Measurements from ENCODE around the gene COMMD7.
A peak's percentile ranks its signal among the peaks of the same experiment; 100 is the strongest.
"Not testable (repeated sequence)": the region's sequence is repeated elsewhere in the genome, so short reads cannot be mapped to it uniquely, and the experiment has no call there.

COMMD7 gene

DNA sequence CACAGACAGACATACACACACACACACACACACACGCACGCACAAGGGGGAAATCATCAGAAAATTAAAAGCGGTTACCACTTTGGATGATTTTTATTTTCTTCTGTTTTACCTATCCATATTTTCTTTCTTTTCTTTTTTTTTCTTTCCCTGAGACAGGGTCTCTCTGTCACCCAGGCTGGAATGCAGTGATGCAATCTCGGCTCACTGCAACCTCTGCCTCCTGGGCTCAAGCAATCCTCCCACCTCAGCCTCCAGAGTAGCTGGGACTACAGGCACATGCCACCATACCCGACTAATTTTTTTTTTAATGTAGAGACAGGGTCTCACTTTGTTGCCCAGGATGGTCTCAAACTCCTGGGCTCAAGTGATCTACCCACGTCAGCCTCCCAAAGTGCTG is 14.8 kb downstream of the COMMD7 start:
- DNase-seq: not testable (repeated sequence)

DNA sequence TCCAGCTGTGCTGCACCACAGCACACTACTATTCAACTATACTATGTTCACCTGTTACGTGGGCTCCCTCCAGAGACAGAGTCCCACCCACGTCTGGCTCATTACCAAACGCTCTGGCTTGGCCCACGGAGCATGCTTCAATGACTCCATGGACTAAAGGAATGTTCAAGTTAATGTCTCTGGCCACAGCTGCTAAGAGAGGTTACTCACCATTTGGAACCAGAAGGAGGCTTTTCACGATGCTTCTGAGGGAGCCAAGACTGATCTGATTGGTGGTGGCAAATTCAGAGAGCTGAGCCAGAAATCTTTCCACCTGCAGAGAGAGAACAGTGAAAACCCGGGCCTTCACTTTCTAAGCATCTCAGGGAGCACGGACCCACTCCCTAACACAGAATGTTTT is 15.6 kb downstream of the COMMD7 start:
- no peak for DNase-seq

DNA sequence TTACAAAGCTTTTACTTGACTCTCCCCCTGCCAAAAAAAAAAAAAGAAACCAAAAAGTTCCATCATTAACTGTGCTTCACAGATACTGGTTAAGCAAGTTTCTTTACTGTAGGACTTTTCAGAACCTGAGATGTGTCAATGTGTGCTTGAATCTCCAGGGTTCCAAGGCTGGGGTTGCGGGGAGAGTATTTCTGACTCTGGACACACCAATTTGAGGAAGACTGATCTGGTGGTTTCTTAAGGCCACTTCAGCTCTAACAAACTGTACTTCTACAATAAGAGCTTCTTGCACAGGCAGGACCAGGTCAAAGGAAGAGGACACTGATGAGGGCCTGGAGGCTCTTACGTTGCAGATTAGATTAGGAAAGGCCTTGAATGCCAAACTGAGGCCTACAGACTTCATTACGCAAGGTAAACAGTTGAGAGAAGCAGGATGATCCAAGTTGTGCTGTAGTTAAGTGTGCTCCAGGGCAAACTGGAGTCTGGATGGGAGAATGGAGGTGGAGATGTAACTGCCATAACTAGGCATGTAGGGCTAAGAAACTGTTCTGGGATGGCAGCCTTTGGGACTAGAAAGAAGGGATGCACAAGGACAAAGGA is 24.4 kb downstream of the COMMD7 start:
- DNase-seq: no peak

DNA sequence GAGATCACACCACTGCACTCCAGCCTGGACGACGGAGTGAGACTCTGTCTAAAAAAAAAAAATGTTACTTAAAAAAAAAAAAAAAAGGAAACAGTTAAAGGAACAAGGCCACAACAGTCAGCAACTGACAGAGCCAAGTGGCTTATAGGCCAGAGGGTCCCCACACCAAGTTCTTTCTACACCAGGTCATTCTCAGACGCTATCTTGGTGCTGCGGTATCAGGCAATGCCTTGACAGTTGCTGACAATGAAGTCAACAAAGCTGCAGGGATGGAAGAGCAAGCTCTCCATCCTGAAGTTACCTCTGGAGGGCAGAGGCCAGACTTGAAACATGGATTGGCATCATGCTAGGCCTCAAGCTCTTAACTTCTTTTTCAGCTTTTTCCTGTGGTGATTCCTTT is 31.9 kb downstream of the COMMD7 start:
- DNase-seq: no peak

DNA sequence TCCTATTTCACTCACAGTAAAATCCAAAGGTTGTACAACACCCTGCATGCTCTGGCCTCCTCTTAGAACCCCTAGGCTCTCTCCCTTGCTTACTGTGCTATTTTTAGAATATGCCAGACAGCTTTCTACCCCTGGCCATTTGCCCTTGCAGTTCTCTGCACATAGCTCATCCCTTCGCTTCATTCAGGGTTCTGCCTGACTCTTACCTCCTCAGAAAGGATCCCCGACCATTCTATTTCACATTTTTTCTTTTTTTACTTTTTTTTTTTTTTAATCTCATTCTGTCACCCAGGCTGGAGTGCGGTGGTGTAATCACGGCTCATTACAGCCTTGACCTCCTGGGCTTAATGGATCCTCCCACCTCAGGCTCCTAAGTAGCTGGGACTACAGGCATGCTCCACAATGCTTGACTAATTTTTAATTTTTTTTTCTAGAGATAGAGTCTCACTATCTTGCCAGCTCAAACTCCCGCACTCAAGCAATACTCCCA is 33.6 kb downstream of the COMMD7 start:
- no peak for DNase-seq

DNA sequence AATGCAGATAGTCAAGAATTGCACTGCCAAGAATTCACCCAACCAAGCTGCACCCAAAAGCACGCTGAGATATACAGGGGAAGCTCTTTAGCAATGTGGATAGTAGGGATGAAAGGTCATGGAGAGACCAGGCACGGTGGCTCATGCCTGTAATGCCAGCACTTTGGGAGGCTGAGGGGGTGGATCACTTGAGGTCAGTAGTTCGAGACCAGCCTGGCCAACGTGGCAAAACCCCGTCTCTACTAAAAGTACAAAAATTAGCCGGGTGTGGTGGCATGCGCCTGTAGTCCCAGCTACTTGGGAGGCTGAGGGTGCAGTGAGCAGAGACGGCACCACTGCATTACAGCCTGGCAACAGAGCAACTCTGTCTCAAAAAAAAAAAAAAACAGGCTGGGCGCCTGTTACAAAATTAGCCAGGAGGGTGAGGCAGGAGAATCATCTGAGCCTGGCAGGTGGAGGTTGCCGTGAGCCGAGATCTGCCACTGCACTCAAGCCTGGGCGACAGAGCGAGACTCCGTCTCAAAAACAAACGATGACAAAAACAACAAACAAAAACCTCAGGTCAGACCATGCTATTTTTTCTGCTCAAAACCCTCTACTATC is 34.1 kb downstream of the COMMD7 start:
- not testable (repeated sequence) for DNase-seq

DNA sequence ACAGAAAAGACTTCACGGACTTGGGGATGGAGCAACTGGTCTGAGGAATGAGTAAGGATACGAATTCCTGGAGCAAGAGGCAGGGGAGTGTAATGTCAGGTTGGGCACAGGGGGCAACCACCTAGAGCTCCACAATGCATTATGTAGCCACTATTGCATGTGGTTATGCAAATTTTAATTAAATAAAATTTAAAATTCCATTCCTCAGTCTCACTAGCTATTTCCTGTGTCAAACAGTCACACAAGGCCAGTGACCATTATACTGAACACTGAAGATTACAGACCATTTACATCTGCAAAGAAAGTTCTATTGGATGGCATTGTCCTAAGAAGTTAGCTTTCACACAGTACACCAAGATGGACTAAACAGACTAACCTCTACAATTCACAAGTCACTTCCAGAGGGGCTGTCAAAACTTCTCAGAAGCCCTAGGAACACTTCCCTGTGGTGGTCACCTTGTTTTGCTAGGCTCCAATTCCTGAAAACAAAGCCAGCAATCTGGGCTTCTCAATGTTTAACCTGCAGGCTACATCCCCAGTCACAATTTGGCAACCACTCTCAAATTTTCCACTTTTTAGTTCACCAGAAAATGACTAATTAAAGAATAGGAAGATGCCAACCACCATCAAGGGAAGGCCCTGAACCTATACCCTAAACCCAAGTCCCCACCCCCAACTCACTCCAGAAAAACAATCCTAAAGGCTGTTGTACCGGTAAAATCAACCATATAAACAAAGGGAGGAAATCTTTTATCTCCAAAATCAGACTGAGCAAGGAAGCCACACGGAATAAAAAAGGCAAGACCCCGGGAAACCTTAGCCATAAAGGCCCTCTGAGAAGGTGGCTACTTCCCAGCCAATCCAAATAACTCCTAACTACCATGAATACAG is 35.3 kb downstream of the COMMD7 start:
- DNase-seq: no peak

DNA sequence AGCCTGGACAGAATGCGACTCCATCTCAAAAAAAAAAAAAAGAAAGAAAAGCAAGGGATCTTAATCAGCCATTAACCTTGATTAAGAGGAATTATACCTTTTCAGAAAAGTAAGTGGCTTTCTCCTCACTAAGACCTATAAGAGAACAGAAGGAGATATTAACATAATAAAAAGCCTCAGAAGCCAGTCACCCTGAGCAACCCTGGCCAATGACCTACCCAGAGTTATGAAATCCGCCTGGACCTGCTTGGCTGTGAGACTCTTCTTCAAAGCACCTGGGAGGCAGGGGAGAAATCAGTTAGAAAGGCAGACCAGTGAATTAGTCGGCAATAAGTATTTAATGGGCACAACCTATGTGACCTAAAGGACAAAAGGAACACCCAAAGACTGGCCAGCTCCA is 36.8 kb downstream of the COMMD7 start:
- no peak for DNase-seq

DNA sequence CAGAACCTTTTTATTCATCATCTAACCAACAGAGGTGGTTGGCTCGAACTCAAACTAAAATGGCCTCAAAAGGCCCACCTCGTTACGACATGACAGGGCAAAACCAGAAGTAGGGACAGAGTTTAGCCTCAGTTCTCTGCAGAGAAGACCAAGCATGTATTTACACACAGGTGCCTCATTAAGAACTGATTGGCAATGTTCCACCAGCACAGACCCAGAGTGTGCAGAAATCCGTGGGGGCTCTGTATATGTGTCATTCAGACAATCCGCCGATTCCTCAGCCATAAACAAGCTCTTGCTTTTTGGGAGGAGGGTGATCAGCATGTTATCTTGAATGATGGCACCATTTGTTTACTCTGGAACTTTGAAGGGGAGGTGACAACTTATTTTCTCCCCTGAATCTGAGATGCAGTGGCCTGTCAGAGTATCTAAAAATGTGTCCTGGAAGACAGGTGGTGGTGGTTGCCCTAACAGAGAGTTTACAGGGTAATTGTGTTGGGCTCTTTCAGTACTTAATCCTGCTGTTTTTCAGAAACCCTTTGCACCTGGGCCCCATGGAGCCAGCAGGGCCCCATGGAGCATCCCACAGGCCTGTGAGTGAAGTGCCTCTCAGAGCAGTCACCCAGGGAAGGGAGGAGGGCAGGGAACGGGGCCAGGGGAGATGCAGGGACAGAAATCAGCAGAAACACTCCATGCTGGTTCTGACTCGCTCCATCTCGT is 40.4 kb downstream of the COMMD7 start:
- no peak for DNase-seq

DNA sequence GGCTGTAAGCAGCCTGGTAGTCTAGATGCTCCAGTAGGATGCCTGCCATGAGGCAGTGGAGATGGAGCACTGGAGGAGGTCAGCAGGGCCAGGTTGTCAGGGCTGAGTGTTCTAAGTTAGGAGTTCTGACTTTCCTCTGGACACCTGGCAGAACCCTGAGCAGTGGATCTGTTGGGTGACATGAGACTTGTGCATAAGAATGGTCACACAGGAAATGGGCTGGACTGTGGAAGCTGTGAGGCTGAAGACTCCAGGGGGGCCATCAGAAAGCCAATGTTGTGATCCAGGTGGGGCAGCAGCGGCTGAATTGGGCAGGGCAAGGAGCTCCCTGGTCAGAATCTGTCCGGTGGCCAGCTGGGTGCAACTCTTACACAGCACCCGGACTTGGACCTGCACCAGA is 45.7 kb downstream of the COMMD7 start:
- no peak for DNase-seq

DNA sequence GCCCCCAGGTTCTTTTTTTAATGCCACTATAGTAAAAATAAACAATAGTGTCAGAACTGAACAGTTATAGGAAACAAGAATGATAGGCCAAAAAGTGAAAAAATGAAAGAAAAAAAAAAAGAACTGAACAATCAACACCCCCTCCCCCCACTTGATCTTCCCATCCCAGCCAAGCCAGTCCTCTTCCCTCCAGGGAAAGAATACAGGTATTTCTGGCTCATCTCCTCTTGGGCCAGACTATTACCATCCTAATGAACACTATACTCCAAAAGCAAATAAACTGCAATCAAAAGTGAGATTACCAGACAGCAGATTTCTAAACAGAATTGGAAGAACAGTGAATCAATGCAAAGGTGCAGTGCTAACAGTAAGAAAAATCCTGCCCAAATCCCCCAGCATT is 48.2 kb downstream of the COMMD7 start:
- DNase-seq: no peak

DNA sequence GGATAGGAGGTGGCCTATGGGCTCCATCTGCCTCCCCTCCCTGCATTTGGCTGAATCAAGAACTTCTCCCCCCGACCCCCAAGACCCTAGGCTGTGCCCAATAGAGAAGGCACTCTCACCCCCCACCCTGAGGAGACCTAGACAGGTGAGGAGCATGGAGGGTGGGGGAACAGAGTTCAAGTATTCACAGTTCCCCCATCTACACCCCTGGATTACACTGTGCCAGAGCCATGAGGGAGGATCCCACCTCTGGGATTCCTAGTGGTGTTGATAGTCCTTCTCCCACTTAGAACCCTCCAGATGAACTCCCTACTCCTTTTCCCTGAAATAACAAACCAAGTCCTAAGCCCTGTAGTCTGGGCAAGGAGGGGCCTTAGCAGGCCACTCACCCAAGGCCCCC is 54.3 kb downstream of the COMMD7 start:
- DNase-seq: not testable (repeated sequence)

DNA sequence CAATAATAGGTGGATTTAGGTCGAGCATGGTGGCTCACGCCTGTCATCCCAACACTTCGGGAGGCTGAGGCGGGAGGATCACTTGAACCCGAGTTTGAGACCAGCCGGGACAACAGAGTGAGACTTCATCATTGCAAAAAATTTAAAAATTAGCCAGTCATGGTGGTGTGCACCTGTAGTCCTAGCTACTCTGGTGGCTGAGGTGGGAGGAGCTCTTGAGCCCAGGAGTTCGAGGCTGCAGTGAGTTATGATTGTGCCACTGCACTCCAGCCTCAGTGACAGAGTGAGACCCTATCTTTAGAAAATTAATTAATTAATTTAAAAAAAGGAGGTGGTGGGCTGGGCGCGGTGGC is 56.1 kb downstream of the COMMD7 start:
- DNase-seq: no peak

DNA sequence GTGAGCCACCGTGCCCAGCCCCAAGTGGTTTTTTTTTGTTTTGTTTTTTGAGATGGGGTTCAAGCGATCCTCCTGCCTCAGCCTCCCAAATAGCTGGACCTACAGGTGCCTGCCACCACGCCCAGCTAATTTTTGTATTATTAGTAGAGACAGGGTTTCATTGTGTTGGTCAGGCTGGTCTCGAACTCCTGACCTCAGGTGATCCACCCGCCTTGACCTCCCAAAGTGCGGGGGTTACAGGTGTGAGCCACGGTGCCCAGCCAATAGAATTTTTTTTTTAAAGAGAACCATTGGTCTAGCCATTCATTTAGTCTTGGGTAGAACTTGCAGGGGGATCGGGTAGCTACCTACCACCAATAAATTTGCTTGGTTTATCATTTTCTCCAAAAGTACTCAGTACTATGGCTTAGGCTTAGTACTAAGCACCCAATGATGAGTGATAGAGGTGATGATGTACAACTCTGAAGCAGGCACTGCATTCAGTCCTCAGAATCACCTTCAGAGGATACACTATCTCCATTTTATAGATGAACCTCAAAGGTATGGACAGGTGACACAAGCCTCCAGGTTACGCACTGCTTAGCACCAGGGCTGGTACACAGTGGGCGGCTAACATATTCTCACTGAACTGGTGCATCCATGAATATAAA is 56.6 kb downstream of the COMMD7 start:
- DNase-seq: no peak

DNA sequence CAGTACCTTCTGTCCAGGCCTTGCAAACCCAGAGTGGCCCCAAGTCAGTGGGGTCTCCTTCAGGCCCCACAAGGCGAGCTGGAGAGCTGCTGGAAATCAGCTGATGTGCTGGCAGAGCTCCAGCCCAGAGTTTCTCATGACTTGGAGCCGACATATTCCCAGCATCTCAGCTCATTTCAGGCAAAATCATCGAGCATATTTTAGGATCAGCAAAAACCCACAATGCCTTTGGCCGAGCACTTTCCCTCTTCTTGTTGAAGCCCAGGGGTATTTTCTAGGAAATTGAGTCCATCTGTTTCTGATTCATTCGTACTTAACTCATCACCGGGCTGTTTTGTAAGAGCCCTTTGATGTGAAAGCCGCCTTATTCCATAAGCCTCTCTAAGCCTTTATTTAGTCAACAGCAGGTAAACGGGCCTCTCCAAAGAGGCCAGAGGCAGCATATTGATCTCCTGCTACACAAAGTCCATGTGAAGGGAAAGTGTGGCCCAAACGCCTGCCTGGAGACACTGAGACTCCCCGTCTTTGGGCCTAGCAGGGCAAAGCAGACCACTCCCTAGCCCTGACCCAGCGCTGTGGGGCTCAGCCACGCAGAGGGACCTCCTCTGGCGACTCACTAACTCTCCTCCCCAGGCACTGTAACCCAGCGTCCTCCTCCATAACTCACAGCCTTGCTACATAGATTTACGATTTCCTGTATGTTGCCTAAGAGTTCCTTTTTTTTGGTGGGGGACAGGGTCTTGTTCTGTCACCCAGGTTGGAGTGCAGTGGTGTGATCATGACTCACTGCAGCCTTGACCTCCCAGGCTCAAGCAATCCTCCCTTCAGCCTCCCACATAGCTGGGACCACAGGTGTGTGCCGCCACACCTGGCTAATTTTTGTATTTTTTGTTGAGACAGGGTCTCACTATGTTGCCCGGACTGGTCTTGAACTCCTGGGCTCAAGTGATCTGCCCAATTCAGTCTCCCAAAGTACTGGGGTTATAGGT is 57.4 kb downstream of the COMMD7 start:
- peak; percentile 8 for DNase-seq

DNA sequence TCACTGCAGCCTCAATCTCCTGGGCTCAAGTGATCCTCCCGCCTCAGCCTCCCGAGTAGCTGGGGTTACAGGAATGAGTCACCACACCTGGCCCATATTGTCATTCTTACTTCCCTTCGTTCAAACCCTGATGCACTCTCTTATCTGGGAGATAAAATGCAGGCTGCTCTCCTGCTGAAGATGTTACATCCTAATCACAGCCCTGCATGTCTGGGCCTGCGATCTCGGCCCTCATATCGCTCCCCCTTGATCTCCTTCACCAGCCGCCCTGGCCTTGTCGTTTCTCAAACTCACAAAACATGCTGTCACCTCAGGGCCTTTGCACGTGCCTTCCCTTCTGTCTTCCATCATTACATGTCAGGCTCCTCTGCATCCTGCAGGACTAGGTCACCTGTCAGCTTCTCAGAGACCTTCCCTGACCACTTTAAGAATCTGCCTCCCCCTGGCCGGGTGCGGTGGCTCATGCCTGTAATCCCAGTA is 60.7 kb downstream of the COMMD7 start:
- no peak for DNase-seq

DNA sequence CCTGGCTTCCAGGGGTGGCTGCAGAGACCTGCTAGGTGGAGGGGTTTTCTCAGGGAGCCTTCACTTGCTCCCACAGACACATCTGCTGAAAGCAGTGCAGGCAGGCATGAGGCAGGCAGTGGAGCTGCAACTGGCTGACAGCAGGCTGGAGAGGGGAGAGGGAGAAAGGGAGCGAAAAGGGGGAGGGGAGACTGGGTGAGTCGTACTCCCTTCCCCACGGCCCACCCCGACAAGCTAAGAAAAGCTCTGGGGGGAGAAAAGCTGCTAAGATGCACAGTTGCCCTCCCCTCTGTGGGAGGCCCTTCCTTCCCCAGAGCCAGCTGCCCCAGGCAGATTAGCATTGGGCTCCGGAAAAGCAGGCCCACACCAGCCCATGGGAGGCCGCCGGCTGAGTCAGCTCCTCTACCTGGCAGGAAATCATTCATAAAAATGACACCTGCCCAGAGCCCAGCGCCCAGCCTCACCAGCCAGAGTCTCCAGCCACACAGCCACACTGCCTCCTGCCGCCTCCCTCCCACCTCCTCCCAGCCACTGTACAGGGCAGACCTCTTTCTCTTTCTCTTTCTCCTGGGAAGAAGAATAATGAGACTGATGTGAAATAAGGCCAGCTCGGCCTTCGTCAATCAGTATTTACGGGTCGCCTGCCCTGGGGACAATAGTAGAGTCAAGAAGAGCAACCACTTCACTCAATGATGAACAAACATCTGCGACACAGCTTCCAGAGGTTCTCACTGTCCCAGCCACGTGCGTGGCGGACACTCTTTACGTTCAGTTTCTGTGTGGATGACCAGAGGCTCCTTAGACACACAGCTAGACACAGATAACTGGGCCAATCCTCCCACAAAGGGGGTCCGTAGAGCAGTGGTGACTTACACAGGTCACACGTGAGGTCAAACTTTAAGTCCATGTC is 61.8 kb downstream of the COMMD7 start:
- no peak for DNase-seq

DNA sequence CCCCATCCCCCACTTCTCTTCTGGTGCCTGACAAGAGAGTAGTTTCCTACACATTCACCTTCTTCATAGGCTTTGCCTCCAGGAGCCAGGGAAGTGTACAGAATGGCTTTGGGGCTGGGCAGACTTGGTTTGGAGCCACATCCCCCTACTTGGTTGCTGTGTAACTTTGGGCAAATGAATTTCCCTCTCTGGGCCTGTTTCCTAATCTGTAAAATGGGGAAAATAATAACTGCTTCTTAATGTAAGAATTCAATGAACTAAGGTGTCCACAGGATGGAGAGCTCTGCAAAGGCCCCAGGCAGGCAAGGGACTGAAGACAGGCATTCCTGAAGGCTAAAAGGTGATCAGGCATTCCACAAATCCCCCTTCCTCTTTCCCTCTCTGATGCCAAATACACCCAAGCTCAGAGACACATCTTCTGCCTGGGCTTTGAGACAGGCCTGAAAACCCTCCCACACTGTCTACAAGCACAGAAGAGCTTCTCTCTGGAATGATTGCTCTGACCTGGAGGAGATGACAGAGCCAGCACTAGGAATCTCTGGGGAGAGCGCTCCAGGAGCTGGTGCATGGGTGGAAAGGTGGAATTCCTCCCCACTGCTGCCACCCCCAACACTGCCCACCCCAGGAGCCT is 62.6 kb downstream of the COMMD7 start:
- DNase-seq: no peak

DNA sequence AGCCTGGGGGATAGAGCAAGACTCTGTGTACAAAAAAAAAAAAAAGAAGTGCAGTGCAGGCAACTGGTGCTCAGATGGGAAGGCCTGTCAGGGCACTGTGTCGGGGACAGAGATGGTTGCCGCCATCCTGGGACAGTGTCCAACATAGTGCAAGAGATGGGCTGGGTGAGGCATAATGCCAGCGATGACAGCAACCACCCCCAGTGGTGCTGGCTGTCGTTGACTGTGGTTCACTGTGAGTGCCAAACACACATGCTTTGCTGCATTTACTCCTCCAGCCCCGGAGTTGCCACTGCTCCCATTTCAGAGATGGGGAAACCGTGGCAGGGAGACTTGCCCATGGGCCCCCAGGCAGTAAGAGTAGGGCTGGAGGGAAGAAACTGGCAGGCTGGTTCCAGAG is 64.3 kb downstream of the COMMD7 start:
- DNase-seq: no peak

All from CD4-positive, alpha-beta T cell treated with Interferon gamma for 1 hour (primary cell).